Neuronal stem cell (in vitro differentiated cells): ENCODE data around the gene ZNF892.
"Not testable (repeated sequence)": the region's sequence is repeated elsewhere in the genome, so short reads cannot be mapped to it uniquely, and the experiment has no call there.

Source experiments
- DNase-seq: peaks from one replicate; pipeline ENCODE4 v3.0.0-alpha.2; 2013; ENCODE audit warnings: low spot score
- H2AFZ ChIP-seq: one replicate; pipeline ENCODE4 v1.6.1; 2013; ENCODE audit warnings: mild to moderate bottlenecking, low read length, inconsistent platforms
- H2AK5ac ChIP-seq: 2 replicates; pipeline ENCODE4 v1.6.1; 2013; ENCODE audit warnings: low read depth, mild to moderate bottlenecking, inconsistent platforms, low read length, moderate library complexity, mixed read lengths
- H2BK120ac ChIP-seq: 2 replicates; pipeline ENCODE4 v1.6.1; 2013; ENCODE audit warnings: low read depth, mild to moderate bottlenecking, inconsistent platforms, low read length, moderate library complexity, mixed read lengths
- H2BK12ac ChIP-seq: one replicate; pipeline ENCODE4 v1.6.1; 2013; ENCODE audit warnings: low read length, inconsistent platforms
- H2BK15ac ChIP-seq: 2 replicates; pipeline ENCODE4 v1.6.1; 2013; ENCODE audit warnings: mild to moderate bottlenecking, low read length, inconsistent platforms, mixed read lengths
- H2BK5ac ChIP-seq: one replicate; pipeline ENCODE4 v1.6.1; 2013; ENCODE audit warnings: inconsistent platforms, mild to moderate bottlenecking, low read length, moderate library complexity
- H3K14ac ChIP-seq: one replicate; pipeline ENCODE4 v1.6.1; 2013; ENCODE audit warnings: low read length, inconsistent platforms
- H3K18ac ChIP-seq: 2 replicates; pipeline ENCODE4 v1.6.1; 2013; ENCODE audit warnings: low read length, inconsistent platforms
- H3K23ac ChIP-seq: 2 replicates; pipeline ENCODE4 v1.6.1; 2013; ENCODE audit warnings: low read depth, mild to moderate bottlenecking, mixed read lengths, low read length, inconsistent platforms; ENCODE audit not compliant: poor library complexity
- H3K27ac ChIP-seq: replicated peaks from 3 replicates; pipeline ENCODE4 v1.5.1; 2013; ENCODE audit warnings: low read length, inconsistent platforms
- H3K27me3 ChIP-seq, 3 experiments: 2 replicates each; pipeline ENCODE4 v1.6.1; 2013; ENCODE audit warnings: low read length in 3 of 3, mild to moderate bottlenecking in 2 of 3, inconsistent platforms in 1 of 3, low read depth in 1 of 3, mixed read lengths in 1 of 3, moderate library complexity in 1 of 3; ENCODE audit not compliant: control insufficient read depth in 3 of 3, insufficient read depth in 3 of 3
- H3K36me3 ChIP-seq, 2 donors: replicated peaks in 1 of 2; 2 replicates each; pipeline ENCODE4 v1.6.1; 2013; ENCODE audit warnings: low read length in 2 of 2; ENCODE audit not compliant: control insufficient read depth in 2 of 2, insufficient read depth in 2 of 2
- H3K4ac ChIP-seq: 2 replicates; pipeline ENCODE4 v1.6.1; 2013; ENCODE audit warnings: inconsistent platforms, mild to moderate bottlenecking, low read length, moderate library complexity
- H3K4me1 ChIP-seq, 2 donors: 1 replicate in 1 of 2; 2 replicates in 1 of 2; pipeline ENCODE4 v1.6.1; 2013; ENCODE audit warnings: low read length in 2 of 2, low read depth in 1 of 2; ENCODE audit not compliant: control insufficient read depth in 2 of 2, insufficient read depth in 1 of 2
- H3K4me2 ChIP-seq: one replicate; pipeline ENCODE4 v1.6.1; 2013; ENCODE audit warnings: mild to moderate bottlenecking, low read length, inconsistent platforms; ENCODE audit not compliant: insufficient read depth, poor library complexity, severe bottlenecking
- H3K4me3 ChIP-seq, 2 donors: 2 replicates each; pipeline ENCODE4 v1.5.1; 2013; ENCODE audit warnings: low read length in 2 of 2, mild to moderate bottlenecking in 2 of 2, inconsistent platforms in 1 of 2, moderate library complexity in 1 of 2
- H3K79me1 ChIP-seq: one replicate; pipeline ENCODE4 v1.6.1; 2013; ENCODE audit warnings: low read depth, mild to moderate bottlenecking, inconsistent platforms, low read length, moderate library complexity
- H3K9ac ChIP-seq: one replicate; pipeline ENCODE4 v1.6.1; 2013; ENCODE audit warnings: mild to moderate bottlenecking, low read depth, low read length, inconsistent platforms; ENCODE audit not compliant: poor library complexity
- H3K9me3 ChIP-seq, 2 donors: replicated peaks in 1 of 2; 2 replicates each; pipeline versions ENCODE3 to v1.6.1; 2013; ENCODE audit warnings: low read length in 2 of 2, mild to moderate bottlenecking in 2 of 2, inconsistent platforms in 1 of 2, low read depth in 1 of 2, mixed read lengths in 1 of 2, moderate library complexity in 1 of 2; ENCODE audit not compliant: control insufficient read depth in 2 of 2, insufficient read depth in 1 of 2
- H4K8ac ChIP-seq: one replicate; pipeline ENCODE4 v1.6.1; 2013; ENCODE audit warnings: low read depth, mild to moderate bottlenecking, inconsistent platforms, low read length, moderate library complexity
- H4K91ac ChIP-seq: one replicate; pipeline ENCODE4 v1.6.1; 2013; ENCODE audit warnings: low read length, low read depth, mild to moderate bottlenecking, inconsistent platforms; ENCODE audit not compliant: poor library complexity
- whole genome bisulfite sequencing, 2 donors: extraction: QIAGEN DNeasy Blood & Tissue Kit; methylation state at CpG; one replicate each; pipeline ENCODE4 v1.1.7; 2013; ENCODE audit warnings: missing lambda C conversion rate in 2 of 2, mixed read lengths in 1 of 2; ENCODE audit not compliant: insufficient read length in 2 of 2, insufficient replicate concordance in 1 of 2; ENCODE audit errors: extremely low coverage in 2 of 2; 5-methylcytosine and 5-hydroxymethylcytosine counted together

Gene ZNF892

DNA sequence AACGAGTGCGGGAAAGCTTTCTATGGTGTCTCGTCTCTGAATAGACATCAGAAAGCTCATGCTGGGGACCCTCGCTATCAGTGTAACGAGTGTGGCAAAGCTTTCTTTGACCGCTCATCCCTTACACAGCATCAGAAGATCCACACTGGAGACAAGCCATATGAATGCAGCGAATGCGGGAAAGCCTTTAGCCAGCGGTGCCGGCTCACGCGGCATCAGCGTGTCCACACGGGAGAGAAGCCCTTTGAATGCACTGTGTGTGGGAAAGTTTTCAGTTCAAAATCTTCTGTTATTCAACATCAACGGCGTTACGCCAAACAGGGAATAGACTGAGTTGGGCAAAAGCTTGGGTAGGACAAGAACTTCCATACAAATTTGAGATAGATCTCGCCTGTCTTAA, 25.5 kb upstream of the ZNF892 start:
- no peak for DNase-seq
- Histone ChIP-seq H3K23ac (no peak overlapping the region), H3K27me3 (no peaks in the 10 kb centered on the region), H4K91ac (no peak overlapping the region), H2AK5ac (no peak overlapping the region), H2AFZ (no peak overlapping the region), H3K4ac (no peak overlapping the region), H3K27ac (no peak overlapping the region), H2BK5ac (no peak overlapping the region), H3K36me3 (peaks cover 29 to 46% of the 10 kb centered on the region in 2 donors), H3K4me3 (no peak overlapping the region), H3K14ac (no peak overlapping the region), H2BK12ac (no peak overlapping the region), H3K18ac (no peak overlapping the region), H3K4me2 (no peak overlapping the region), H3K4me1 (no peaks in the 10 kb centered on the region), H3K9me3 (peaks cover 9 to 17% of the 10 kb centered on the region in 2 donors), H3K79me1 (peaks cover 2% of the 10 kb centered on the region), H4K8ac (no peak overlapping the region), H2BK120ac (no peak overlapping the region), H2BK15ac (no peak overlapping the region), H3K9ac (no peak overlapping the region)
- WGBS, 2 donors = no CpG with 5 or more reads among the region's 18 CpGs

DNA sequence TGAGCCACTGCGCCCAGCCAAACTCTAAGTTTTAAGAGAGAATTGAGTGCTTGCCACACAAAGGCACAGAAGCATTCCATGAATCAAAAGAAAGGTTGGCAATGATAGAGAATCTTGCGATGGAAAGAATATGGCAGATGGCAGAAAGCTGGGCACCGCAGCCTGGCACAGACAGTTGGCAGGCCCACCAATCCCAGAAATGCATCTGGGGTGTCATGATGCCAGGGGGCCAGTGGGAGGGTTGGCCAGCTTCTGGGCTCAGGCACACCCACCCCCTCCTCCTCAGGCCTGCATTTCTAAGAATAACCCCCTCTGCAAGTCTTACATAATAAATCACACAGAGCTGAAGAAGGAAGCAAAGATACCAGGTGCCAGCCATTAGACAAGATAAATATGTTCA, 22.1 kb upstream of the ZNF892 start:
- H2BK12ac ChIP-seq = no peak overlapping the region
- H2AFZ ChIP-seq = no peak overlapping the region
- no peak overlapping the region for H2BK15ac ChIP-seq
- H2BK120ac ChIP-seq = no peak overlapping the region
- H3K4ac ChIP-seq = no peak overlapping the region
- H2AK5ac ChIP-seq = no peak overlapping the region
- no peak overlapping the region for H3K4me2 ChIP-seq
- DNase-seq = no peak
- H2BK5ac ChIP-seq = no peak overlapping the region
- no peaks in the 10 kb centered on the region for H3K4me1 ChIP-seq
- H3K27me3 ChIP-seq = no peaks in the 10 kb centered on the region
- peaks cover 2% of the 10 kb centered on the region for H3K79me1 ChIP-seq
- no peak overlapping the region for H3K4me3 ChIP-seq
- H3K18ac ChIP-seq = no peak overlapping the region
- no peak overlapping the region for H3K9ac ChIP-seq
- no peak overlapping the region for H3K14ac ChIP-seq
- H4K8ac ChIP-seq = no peak overlapping the region
- no peak overlapping the region for H4K91ac ChIP-seq
- peaks cover 9 to 13% of the 10 kb centered on the region in 2 donors for H3K9me3 ChIP-seq
- H3K36me3 ChIP-seq = peaks cover 21 to 32% of the 10 kb centered on the region in 2 donors
- no CpG with 5 or more reads among the region's 3 CpGs for WGBS, 2 donors
- H3K27ac ChIP-seq = no peak overlapping the region
- H3K23ac ChIP-seq = no peak overlapping the region

- Histone ChIP-seq H3K4me3 (no peak overlapping the region), H3K36me3 (peaks cover 18 to 24% of the 10 kb centered on the region in 2 donors), H3K14ac (no peak overlapping the region), H3K9me3 (peaks cover 6 to 9% of the 10 kb centered on the region in 2 donors), H3K27ac (no peak overlapping the region), H2BK120ac (no peak overlapping the region), H4K91ac (no peak overlapping the region), H4K8ac (no peak overlapping the region), H3K4ac (no peak overlapping the region), H2AFZ (no peak overlapping the region), H3K18ac (no peak overlapping the region), H2BK5ac (no peak overlapping the region), H2BK12ac (no peak overlapping the region), H3K79me1 (no peaks in the 10 kb centered on the region), H2BK15ac (no peak overlapping the region), H3K9ac (no peak overlapping the region), H3K4me2 (no peak overlapping the region), H3K4me1 (no peaks in the 10 kb centered on the region), H3K27me3 (no peaks in the 10 kb centered on the region), H2AK5ac (no peak overlapping the region), H3K23ac (no peak overlapping the region)
- WGBS, 2 donors = no CpG with 5 or more reads among the region's 2 CpGs
- DNase-seq = no peak
These were observed 21.3 kb upstream of the ZNF892 start for GRCh38 chr2:95185973-95186372.

GRCh38 chr2:95192956-95193355, 14.4 kb upstream of the ZNF892 start:
- H3K9ac ChIP-seq, H3K27me3 ChIP-seq, H2BK5ac ChIP-seq, H2AK5ac ChIP-seq, H4K91ac ChIP-seq, H2AFZ ChIP-seq, H2BK12ac ChIP-seq, H3K23ac ChIP-seq, H2BK15ac ChIP-seq, H3K36me3 ChIP-seq, H3K14ac ChIP-seq, H3K9me3 ChIP-seq, H3K79me1 ChIP-seq, DNase-seq, H3K4me3 ChIP-seq, H3K4me2 ChIP-seq, H3K4me1 ChIP-seq, H2BK120ac ChIP-seq, H3K27ac ChIP-seq, H4K8ac ChIP-seq, H3K18ac ChIP-seq, H3K4ac ChIP-seq: not testable (repeated sequence)
- WGBS, 2 donors = no CpG with 5 or more reads among the region's 15 CpGs
